GM18870 (cell line): ENCODE measurements around the gene PIGU.
"Not testable (repeated sequence)": the region's sequence is repeated elsewhere in the genome, so short reads cannot be mapped to it uniquely, and the experiment has no call there.

ENCODE experiments used
- ATAC-seq: cut with Tn5 transposase; IDR thresholded peaks from one replicate; pipeline ENCODE4 v1.9.1; 2021; ENCODE audit warnings: moderate library complexity; ENCODE audit not compliant: unreplicated experiment

The PIGU gene

DNA sequence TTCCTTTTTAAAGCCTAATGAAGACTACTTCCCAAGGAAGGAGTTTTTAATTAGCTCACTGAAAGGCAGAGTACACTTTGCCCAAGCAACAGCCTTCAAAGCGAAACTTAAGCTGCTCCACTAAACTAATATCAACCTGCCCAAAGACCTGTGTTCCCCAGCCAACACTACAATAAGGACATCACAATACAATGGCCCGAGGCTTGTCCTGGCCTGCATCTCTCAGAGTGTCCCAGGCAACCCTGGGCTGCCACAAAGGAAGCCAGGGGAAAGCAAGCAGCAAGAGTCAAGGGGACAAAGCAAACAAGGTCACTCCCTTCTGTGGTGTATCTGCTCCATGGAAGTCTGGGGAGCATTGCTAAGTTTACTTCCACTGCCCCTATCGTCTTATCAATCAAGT is 52.3 kb downstream of the PIGU start:
- no peak for ATAC-seq

DNA sequence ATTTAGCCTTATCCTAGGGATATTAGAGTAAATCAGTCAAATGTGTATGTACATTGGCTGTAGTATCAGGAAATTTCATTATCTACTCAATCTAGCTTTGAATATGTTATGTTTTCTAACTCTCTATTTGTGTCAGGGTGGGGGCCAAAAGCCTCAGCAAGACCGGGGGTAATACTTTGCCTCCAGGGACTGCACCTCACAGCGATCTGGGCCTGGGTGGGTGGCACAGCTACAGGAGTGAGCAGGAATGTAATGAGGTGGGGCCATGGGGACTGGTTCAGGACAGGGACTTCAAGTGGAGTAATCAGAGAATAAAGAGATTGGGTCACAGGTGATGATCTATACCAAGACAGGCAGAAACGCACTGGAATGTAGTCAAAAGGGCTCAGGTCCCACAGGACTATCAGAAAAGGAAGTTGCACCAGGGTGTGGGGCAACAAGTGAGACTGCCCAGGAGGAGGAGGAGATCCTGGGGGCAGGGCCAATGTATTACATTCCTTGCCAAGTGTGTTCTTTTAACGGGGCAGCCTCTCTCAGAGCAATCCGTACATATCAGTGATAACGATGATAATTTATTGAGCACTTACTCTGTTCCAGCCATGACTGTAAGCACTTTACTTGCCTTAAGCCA is 54.0 kb downstream of the PIGU start:
- ATAC-seq: no peak

DNA sequence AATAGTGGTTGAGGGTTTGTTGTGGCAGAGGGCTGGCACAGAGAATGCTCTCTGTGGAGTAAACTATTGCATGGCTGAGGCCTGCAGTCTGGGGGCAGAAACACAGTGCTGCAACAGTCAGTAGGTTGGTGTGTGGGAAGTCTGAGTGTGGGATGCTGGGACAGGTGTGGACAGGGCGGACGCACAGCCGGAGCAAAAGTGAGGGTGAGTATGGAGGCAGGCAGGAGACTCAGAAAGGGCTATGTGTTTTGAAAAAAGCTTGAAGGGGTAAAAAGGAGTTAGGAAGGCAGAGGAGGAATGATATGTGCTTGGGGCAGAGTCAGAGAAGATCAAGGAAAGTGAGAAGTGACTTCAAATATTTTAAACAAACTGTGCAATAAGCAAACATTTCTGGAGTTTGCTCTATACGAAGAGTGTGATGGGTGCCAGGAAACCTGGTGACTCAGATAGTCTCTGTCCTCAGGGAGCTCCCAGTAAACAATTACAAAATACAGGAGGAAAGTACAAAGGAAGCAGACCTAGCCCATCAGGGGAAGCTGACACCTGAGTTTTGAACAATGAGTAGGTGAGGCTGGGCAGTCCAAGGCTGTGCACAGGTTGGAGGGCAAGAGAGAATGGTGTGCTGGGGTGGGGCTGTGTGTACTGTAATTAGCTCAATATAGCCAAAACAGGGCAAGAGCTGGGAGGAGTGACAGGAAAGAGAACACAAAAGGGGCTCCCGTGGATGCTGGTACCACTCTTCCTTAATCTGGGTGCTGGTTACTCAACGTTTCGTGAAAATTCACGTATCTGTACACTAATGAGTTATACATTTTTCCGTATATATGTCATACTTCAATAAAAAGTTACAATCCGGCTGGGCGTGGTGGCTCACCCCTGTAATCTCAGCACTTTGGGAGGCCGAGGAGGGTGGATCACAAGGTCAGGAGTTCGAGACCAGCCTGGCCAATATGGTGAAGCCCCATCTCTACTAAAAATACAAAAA is 55.2 kb downstream of the PIGU start:
- no peak for ATAC-seq

DNA sequence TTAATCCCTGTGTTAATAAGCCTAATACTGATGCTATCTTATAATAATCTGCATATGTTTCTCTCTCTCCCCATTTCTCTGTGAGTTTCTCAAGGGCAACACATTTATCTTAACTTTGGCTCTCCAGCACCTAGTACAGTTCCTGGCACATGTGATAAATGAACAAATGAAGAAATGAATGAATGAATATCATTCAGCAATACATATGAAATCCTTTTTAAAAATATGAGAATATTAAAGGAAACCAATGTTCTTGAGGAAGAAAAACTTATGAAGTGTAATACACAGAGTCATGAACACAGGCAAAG is 55.9 kb downstream of the PIGU start:
- no peak for ATAC-seq

DNA sequence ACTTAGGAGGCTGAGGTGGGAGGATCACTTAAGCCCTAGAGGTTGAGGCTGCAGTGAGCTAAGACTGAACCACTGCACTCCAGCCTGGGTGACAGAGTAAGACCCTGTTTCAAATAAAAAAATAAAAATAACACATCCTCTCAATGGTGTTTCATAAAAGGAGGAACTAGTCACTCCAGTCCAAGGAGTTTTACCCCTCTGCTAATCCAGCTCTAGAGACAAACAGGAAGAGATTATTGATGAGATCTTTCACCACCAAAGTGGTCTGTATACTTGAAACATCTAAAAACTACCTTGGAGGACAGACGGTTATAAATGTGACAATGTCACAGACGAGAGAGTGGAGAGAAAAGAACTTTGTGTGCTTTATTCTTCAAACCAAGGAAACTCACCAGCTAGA is 58.2 kb downstream of the PIGU start:
- ATAC-seq: no peak

DNA sequence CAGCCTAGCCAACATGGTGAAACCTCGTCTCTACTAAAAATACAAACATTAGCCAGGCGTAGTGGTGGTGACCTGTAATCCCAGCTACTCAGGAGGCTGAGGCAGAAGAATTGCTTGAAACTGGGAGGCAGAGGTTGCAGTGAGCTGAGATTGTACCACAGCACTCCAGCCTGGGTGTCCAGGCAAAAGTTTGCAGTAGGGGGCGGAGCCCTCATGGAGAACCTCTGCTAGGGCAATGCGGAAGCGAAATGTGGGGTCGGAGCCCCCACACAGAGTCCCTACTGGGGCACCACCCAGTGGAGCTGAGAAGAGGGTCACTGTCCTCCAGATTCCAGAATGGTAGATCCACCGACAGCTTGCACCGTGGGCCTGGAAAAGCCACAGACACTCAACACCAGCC is 60.0 kb downstream of the PIGU start:
- not testable (repeated sequence) for ATAC-seq

DNA sequence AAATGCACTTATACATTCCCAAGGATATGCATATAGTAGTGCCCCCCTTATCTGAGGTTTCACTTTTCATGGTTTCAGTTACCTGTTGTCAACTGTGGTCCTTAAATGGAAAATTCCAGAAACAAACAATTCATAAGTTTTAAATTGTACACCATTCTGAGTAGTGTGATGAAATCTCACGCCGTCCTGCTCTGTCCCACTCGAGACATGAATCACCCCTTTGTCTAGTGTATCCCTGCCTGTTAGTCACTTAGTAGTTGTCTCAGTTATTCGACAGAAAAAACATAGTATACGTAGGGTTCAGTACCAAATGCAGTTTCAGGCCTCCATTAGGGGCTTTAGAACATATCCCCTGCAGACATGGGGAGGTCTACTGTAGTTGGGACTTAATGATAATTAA is 61.4 kb downstream of the PIGU start:
- ATAC-seq: no peak

DNA sequence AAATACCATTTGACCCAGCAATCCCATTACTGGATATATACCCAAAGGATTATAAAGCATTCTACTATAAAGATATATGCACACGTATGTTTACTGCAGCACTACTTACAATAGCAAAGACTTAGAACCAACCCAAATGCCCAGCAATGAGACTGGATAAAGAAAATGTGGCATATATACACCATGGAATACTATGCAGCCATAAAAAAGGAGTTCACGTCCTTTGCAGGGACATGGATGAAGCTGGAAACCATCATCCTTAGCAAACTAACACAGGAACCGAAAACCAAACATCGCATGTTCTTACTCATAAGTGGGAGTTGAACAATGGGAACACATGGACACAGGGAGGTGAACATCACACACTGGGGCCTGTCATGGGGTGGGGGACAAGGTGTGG is 64.9 kb downstream of the PIGU start:
- ATAC-seq: not testable (repeated sequence)

DNA sequence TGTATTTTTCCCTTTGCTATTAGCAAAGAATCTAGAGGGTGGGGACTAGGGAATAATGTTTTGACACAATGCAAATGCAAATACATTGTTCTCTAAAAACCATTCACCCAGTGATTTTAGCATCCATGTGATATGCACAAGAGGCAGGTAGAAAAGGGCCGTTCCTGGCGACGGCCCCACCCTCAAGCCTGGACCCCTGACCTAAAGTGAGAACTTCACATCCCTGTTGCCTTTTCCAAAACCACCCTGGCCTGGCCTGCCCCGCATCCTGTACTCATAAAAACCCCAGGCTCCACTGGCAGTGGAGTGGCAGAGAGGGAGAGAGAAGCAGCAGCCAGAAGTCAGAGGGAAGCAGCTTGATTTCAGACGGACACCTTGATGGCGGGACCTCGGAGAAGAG is 69.8 kb downstream of the PIGU start:
- no peak for ATAC-seq

DNA sequence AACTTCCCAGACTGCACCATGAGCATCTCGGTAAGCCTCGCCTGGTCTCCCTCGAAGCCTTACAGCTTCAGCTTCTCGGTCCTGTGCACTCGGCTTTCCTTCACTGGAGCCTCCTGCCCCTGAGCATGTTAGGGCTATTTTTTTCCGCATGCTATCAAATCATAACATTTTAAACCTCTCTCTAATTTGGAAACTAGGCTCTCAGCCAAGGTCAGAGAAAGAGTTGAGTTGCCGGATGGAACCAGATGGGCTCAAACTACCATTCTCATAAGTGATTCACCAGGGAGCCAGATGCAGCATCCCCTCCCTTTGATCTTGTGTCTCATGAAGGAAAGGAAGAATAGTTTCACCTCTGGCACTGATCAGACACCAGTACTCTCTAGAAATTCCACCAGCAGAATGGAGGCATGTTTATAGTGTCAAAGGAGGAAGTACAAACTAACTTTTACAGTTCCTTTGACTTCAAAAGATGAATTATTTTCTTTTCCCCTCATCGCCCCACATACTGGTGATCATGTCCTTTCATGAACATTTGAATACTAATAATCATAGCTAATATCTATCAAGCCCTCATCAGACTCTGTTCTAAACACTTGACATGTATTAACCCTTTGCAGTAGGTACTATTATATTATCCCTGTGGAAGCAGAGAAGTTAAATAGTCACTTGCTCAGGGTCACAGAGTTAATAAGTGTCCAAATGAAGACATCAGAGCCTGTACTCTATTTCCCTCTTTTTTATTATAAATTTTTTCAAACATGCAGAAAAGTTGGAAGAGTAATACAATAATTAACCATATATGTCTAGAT is 71.7 kb downstream of the PIGU start:
- ATAC-seq: no peak

DNA sequence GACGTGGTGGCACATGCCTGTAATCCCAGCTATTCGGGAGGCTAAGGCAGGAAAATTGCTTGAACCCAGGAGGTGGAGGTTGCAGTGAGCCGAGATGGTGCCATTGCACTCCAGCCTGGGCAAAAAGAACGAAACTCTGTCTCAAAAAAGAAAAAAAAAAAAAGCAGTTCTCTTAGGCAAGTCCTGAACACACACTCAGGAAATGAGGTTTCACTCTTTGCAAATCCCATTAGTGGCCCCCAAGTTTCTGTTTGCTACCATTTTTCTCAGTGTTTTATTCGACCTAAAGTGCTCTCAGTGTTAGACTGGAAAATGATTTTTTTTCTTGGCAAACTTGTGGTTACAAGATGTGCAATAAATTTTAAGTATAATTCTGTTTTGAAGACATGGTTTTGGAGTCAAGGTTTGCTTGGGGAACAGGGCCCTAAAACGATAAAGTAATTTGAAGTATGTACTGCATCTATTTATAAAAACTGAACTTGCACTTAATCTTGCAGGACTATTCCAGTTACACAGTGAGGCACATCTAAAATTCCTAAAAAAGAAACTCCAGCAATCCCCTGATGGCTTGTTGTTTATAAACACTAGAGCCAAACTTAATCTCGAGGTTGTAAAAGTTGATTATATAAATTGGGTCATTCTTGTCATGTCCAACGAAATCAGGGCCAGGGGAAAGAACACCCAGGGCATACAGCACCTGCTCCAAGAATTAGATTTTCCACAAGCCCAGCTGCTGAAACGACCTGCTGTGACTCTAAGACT is 75.8 kb downstream of the PIGU start:
- no peak for ATAC-seq

DNA sequence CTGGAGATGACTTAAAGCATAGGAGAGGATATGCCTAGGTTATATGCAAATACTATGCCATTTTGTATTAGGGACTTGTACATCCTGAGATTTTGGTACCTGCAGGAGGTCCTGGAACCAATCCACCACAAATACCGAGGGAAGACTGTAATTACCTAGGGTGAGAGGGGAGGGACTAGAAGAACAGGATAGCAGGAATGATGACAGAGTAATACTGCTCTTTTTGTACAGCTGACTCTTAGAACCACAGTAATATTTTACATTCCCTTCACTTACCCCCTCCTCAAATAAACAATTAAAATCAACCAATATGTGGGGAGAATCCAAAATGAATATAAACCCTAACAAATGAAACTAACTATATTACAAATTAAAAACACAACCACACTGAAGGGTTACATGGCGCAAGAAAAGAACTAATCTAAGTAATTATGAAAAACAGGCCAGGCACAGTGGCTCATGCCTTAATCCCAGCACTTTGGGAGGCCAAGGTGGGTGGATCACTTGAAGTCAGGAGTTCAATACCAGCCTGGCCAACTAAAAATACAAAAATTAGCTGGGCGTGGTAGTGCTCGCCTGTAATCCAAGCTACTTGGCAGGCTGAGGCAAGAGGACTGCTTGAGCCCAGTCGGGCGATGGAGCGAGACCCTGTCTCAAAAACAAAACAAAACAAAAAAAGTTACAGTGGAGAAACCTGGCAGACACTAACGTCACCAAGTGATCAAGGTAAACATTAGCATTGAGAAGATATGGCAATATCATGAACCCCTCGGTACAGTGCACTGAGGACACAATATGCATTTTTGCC is 81.3 kb downstream of the PIGU start:
- no peak for ATAC-seq

DNA sequence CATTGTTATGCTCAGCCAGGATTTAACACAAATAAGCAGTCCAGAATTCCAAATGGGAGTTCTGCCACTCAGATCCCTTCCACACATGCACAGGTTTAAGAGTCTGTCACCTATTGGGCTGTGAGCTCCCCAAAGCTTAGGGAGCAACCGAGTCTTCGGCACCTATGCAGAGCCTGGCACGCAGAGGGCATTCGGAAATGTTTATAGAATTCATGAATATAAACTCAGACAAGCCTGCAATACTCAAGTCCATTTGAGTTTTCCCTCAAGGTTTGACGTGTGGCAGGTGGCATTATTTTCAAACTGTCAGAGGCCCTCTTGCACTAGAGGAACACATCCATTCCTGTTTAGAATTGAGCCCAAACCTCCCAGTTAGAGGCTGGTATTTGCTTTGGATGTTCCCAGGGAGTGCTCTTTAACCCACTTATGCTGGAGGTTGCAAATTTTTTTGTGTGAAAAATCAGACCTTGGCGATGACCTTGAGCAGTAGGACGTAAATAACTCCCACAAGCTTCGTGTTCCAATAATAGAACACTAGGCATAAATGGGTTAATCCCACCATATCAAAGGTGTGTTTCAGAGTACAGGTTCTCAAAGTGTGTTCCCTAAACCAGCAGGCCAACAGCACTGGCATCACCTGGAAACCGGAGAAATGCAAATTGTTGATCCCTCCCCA is 90.3 kb downstream of the PIGU start:
- ATAC-seq: no peak

DNA sequence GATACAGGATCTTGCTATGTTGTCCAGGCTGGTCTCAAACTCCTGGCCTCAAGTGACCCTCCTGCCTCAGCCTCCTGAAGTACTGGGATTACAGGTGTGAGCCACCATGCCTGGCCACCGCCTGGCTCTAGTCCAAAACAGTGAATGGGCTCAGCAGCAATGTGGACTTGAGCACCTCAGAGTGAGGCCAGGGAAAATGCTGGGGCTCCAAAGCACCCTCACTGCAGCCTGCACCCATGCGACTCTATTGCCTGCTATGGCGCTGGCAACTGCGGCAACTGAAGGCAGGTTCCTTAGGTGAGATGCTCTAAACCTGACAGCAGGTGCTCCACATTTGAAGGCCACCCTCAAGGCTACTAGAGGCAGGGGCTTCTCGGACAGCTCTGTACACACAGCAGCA is 91.9 kb downstream of the PIGU start:
- no peak for ATAC-seq

DNA sequence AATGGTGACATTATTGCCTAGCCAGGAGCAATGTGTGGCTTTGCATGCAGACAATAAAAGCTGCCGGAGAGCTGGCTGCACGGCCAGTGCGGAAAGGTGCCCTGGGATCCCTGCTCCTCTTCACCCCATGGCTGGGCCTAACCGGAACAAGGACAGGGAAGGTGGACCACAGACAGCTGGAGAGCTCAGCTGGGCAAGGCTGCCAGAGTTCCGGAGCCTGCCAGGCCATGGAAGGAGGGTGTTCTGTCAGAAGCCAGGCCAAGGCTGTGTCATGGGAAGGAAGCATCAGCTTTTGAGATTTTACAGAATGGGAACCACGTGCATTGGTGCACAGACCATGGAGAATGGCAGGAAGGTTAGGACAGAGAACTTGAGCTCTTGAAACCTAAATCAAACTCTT is 93.3 kb downstream of the PIGU start:
- ATAC-seq: no peak

DNA sequence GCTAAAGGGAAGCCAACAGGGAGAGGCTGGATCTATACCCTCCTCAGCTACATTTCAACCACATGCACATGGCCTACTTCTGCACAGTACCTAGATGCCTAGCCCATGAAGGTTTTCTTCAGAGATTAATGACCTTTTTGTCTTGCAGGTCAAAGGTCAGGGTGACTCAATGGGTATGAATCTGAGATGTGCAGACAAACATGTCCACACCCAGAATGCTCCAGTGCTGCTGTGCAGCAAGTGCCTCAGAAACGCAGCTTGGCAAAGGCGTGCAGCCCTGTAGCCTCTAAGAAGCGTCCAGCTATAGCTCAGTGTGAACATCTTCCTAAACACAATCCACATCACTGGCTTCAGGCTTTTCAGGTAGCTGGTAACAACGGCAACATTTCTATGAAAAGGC is 94.0 kb downstream of the PIGU start:
- ATAC-seq: no peak

DNA sequence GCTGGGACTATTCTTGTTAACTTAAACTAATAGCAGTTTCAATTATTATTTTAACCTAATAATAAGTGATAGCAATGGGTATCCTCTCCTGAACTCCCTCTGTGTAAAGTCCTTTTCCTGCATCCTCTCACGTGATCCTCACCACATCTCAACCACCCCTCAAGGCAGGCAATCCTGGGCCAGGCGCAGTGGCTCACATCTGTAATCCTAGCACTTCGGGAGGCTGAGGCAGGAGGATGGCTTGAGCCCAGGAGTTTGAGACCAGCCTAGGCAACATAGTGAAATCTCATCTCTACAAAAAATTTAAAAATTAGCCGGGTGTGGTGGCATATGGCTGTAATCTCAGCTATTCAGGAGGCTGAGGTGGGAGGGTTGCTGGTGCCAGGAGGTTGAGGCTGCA is 94.7 kb downstream of the PIGU start:
- ATAC-seq: no peak

DNA sequence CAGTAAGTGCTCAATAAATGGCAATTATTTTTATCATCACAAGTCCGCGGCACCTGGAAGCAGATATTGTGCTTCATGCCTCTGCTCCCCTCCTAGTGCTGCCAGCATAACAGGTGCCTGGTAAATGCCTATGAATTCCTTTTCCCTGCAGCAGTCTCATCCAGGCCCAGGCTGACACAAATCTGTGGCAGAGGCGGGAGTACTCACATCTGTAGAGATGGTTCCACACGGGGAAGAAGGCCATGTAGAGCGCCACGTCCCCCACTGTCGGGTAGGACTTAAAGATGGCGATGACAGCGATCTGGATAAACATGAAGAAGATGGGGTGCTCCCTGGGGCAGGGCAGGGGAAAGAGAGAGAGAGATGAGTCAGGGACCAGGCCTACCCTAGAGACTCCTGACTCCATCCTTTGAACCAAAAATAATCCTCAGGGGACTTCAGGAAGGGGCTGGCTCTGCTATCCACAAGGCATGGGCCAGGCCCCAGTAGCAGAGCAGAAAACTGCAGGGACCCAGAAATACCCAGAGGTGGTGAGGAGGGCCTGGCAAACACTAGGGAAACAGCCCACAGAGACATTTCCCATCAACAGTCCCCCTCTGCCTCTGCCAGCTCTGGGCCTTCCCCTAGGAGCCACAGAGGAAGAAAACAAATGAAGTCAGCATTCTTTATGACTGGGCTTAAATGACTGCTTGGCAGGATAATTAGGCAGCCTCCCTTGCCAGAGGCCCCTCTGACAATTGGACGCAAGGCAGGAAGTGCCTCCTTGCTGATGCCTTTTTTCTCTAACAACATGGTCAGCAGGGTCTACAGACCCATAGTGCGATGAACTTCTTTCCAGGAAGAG is 95.3 kb downstream of the PIGU start:
- ATAC-seq: no peak
